HG02678 (cell line): Measurements from ENCODE around the gene SFXN2.

Experiments
- ATAC-seq: cut with Tn5 transposase; IDR thresholded peaks from one replicate; pipeline ENCODE4 v1.9.1; 2021; ENCODE audit warnings: mild to moderate bottlenecking, moderate library complexity; ENCODE audit not compliant: unreplicated experiment

SFXN2 gene

GRCh38 chr10:102775201-102775934, 60.9 kb downstream of the SFXN2 start:
- ATAC-seq: no peak

GRCh38 chr10:102775935-102776669, 61.7 kb downstream of the SFXN2 start:
- ATAC-seq: no peak

- no peak for ATAC-seq
These were observed 62.5 kb downstream of the SFXN2 start for GRCh38 chr10:102776779-102777456.

- no peak for ATAC-seq
These were observed 63.4 kb downstream of the SFXN2 start for GRCh38 chr10:102777711-102778453.

- no peak for ATAC-seq
These were observed 64.3 kb downstream of the SFXN2 start for GRCh38 chr10:102778781-102779180.

- ATAC-seq: no peak
These were observed 65.5 kb downstream of the SFXN2 start for GRCh38 chr10:102779680-102780526.

- ATAC-seq: no peak
These were observed 66.0 kb downstream of the SFXN2 start for GRCh38 chr10:102780527-102780808.

GRCh38 chr10:102781090-102781920, 66.9 kb downstream of the SFXN2 start:
- no peak for ATAC-seq

- no peak for ATAC-seq
These were observed 67.6 kb downstream of the SFXN2 start for GRCh38 chr10:102781921-102782557.

GRCh38 chr10:102782673-102783551, 68.5 kb downstream of the SFXN2 start:
- ATAC-seq: no peak

GRCh38 chr10:102783568-102783967, 69.1 kb downstream of the SFXN2 start:
- no peak for ATAC-seq

- ATAC-seq: no peak
These were observed 71.4 kb downstream of the SFXN2 start for GRCh38 chr10:102785818-102786217.

GRCh38 chr10:102791754-102792395, 77.4 kb downstream of the SFXN2 start:
- no peak for ATAC-seq
